Measurements from ENCODE around the gene PTPRC.

Gene PTPRC

DNA sequence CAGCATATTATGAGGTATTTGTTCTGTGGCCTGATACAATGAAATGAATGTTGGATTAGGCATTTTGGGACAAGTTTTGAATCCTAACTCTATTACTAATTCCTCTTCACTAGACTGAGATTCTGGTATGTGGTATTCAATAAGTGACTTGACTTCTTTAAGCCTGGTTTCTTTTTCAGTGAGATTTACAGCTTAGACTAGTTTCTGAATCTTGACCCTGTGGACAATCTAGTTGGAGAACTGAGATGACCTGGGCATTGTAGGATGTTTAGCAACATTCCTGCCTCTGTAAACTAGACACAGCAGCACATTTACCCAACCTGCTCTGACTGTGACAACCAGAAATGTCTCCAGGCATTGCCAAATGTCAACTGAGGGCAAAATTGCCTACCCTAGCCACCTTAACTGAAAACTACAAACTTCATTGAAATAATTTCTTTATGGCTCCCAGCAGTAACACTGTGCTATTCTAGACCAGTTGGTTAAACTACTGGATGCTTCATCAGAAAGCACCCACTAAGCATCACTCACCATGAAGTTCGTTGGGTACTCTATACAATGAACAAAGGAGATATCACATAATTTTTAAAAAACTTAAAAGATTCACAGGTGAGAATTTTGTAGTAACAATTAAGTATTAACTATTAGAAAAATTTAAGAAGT, 16.8 kb downstream of the PTPRC start:
- POLR2A ChIA-PET = no interaction called here
- Histone ChIP-seq H3K4me1 (ENCODE audit: control insufficient read depth, insufficient read depth, low read length) (peaks cover 3% of the 10 kb centered on the region; the same call in 1 of the 2 replicates), H3K9me3 (ENCODE audit: control insufficient read depth, insufficient read depth, low read depth, low read length) (no peaks in the 10 kb centered on the region), H3K4me3 (ENCODE audit: low read depth, low read length) (no peak overlapping the region), H3K36me3 (ENCODE audit: control insufficient read depth in 2 of 2, insufficient read depth in 1 of 2, low read length in 2 of 2) (no peaks in the 10 kb centered on the region), H3K27ac (ENCODE audit: extremely low read depth, low read depth, low read length) (no peak overlapping the region)
- no peak for TF ChIP-seq HOXD13 (CRISPR knock-in tag; IDR thresholded peaks at IDR 0.05; ENCODE audit: borderline replicate concordance)
- TF ChIP-seq GLIS2 (tag by site-specific recombination; IDR thresholded peaks at IDR 0.05) = no peak
- no peak for TF ChIP-seq ZSCAN30 (tag by site-specific recombination; IDR thresholded peaks at IDR 0.05)
- no peak for TF ChIP-seq KLF8 (tag by site-specific recombination; IDR thresholded peaks at IDR 0.05)
- no peak for TF ChIP-seq GFI1B (tag by site-specific recombination; IDR thresholded peaks at IDR 0.05)
- no peak for TF ChIP-seq MEIS1 (CRISPR knock-in tag; IDR thresholded peaks at IDR 0.05; ENCODE audit: borderline replicate concordance)
- TF ChIP-seq ZNF24 (tag by site-specific recombination; IDR thresholded peaks at IDR 0.05) = no peak
- TF ChIP-seq, protein P1, sequence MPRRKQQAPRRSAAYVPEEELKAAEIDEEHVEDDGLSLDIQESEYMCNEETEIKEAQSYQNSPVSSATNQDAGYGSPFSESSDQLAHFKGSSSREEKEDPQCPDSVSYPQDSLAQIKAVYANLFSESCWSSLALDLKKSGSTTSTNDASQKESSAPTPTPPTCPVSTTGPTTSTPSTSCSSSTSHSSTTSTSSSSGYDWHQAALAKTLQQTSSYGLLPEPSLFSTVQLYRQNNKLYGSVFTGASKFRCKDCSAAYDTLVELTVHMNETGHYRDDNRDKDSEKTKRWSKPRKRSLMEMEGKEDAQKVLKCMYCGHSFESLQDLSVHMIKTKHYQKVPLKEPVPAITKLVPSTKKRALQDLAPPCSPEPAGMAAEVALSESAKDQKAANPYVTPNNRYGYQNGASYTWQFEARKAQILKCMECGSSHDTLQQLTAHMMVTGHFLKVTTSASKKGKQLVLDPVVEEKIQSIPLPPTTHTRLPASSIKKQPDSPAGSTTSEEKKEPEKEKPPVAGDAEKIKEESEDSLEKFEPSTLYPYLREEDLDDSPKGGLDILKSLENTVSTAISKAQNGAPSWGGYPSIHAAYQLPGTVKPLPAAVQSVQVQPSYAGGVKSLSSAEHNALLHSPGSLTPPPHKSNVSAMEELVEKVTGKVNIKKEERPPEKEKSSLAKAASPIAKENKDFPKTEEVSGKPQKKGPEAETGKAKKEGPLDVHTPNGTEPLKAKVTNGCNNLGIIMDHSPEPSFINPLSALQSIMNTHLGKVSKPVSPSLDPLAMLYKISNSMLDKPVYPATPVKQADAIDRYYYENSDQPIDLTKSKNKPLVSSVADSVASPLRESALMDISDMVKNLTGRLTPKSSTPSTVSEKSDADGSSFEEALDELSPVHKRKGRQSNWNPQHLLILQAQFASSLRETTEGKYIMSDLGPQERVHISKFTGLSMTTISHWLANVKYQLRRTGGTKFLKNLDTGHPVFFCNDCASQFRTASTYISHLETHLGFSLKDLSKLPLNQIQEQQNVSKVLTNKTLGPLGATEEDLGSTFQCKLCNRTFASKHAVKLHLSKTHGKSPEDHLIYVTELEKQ (tag by site-specific recombination; IDR thresholded peaks at IDR 0.05; ENCODE audit: borderline replicate concordance) = no peak
- no peak for TF ChIP-seq ZNF621 (tag by site-specific recombination; IDR thresholded peaks at IDR 0.05)
- TF ChIP-seq ZNF169 (tag by site-specific recombination; IDR thresholded peaks at IDR 0.05) = no peak
- no peak for TF ChIP-seq ZNF239 (tag by site-specific recombination; IDR thresholded peaks at IDR 0.05)
- no peak for TF ChIP-seq ZNF561 (tag by site-specific recombination; IDR thresholded peaks at IDR 0.05; ENCODE audit: borderline replicate concordance)
- CTCF ChIA-PET = no interaction called here

DNA sequence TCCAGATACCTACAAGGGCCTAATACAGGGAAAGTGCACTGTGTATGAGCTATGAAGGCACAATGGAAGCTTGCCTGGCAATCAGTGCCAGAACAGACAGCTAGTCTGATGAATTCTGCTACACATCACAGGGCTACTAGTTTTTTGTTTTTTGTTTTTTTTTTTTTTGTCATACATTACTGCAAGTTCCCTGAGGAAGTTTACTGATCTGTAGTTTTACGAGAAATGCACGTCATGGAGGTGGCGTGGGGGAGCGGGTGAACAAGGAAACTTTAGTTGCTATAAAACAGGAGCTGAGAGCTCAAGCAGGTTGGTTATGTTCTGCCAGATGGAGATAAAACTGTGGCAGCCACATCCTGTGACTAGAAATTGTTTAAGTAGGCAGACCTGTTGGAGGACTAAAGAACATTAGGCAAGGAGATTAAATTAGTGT, 17.7 kb downstream of the PTPRC start:
- POLR2A ChIA-PET = interaction anchor here (0.7 kb wide), 1 partner anchor 384 kb away, joined by 3 read pairs; no protein-coding TSS in a partner anchor
- no peak for TF ChIP-seq REPIN1 (tag by site-specific recombination; IDR thresholded peaks at IDR 0.05; ENCODE audit: low read depth)
- TF ChIP-seq, protein P2, sequence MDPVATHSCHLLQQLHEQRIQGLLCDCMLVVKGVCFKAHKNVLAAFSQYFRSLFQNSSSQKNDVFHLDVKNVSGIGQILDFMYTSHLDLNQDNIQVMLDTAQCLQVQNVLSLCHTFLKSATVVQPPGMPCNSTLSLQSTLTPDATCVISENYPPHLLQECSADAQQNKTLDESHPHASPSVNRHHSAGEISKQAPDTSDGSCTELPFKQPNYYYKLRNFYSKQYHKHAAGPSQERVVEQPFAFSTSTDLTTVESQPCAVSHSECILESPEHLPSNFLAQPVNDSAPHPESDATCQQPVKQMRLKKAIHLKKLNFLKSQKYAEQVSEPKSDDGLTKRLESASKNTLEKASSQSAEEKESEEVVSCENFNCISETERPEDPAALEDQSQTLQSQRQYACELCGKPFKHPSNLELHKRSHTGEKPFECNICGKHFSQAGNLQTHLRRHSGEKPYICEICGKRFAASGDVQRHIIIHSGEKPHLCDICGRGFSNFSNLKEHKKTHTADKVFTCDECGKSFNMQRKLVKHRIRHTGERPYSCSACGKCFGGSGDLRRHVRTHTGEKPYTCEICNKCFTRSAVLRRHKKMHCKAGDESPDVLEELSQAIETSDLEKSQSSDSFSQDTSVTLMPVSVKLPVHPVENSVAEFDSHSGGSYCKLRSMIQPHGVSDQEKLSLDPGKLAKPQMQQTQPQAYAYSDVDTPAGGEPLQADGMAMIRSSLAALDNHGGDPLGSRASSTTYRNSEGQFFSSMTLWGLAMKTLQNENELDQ (tag by site-specific recombination; IDR thresholded peaks at IDR 0.05; ENCODE audit: low read depth) = no peak
- TF ChIP-seq ZNF510 (tag by site-specific recombination; IDR thresholded peaks at IDR 0.05; ENCODE audit: insufficient replicate concordance) = no peak
- TF ChIP-seq, protein P3, sequence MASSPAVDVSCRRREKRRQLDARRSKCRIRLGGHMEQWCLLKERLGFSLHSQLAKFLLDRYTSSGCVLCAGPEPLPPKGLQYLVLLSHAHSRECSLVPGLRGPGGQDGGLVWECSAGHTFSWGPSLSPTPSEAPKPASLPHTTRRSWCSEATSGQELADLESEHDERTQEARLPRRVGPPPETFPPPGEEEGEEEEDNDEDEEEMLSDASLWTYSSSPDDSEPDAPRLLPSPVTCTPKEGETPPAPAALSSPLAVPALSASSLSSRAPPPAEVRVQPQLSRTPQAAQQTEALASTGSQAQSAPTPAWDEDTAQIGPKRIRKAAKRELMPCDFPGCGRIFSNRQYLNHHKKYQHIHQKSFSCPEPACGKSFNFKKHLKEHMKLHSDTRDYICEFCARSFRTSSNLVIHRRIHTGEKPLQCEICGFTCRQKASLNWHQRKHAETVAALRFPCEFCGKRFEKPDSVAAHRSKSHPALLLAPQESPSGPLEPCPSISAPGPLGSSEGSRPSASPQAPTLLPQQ (tag by site-specific recombination; IDR thresholded peaks at IDR 0.05) = no peak
- no peak for TF ChIP-seq ZNF2 (tag by site-specific recombination; IDR thresholded peaks at IDR 0.05)
- TF ChIP-seq ZNF146 (tag by site-specific recombination; IDR thresholded peaks at IDR 0.05) = no peak
- TF ChIP-seq SP7 (tag by site-specific recombination; IDR thresholded peaks at IDR 0.05) = no peak
- no peak for TF ChIP-seq ZNF544 (tag by site-specific recombination; IDR thresholded peaks at IDR 0.05)
- no peak for TF ChIP-seq SP2 (tag by site-specific recombination; IDR thresholded peaks at IDR 0.05)
- TF ChIP-seq SCRT2 (tag by site-specific recombination; IDR thresholded peaks at IDR 0.05) = peak; percentile 53; the same call in 1 of the 2 replicates
- no peak for TF ChIP-seq ZNF174 (tag by site-specific recombination; IDR thresholded peaks at IDR 0.05)
- TF ChIP-seq, protein P4, sequence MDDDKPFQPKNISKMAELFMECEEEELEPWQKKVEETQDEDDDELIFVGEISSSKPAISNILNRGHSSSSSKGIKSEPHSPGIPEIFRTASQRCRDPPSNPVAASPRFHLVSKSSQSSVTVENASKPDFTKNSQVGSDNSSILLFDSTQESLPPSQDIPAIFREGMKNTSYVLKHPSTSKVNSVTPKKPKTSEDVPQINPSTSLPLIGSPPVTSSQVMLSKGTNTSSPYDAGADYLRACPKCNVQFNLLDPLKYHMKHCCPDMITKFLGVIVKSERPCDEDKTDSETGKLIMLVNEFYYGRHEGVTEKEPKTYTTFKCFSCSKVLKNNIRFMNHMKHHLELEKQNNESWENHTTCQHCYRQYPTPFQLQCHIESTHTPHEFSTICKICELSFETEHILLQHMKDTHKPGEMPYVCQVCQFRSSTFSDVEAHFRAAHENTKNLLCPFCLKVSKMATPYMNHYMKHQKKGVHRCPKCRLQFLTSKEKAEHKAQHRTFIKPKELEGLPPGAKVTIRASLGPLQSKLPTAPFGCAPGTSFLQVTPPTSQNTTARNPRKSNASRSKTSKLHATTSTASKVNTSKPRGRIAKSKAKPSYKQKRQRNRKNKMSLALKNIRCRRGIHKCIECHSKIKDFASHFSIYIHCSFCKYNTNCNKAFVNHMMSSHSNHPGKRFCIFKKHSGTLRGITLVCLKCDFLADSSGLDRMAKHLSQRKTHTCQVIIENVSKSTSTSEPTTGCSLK (tag by site-specific recombination; IDR thresholded peaks at IDR 0.05) = no peak
- TF ChIP-seq ZNF202 (tag by site-specific recombination; IDR thresholded peaks at IDR 0.05; ENCODE audit: borderline replicate concordance) = no peak

More for the DNA sequence above, 17.7 kb downstream of the PTPRC start:
- Histone ChIP-seq H3K4me1 (ENCODE audit: control insufficient read depth, insufficient read depth, low read length) (peaks cover 3% of the 10 kb centered on the region; the same call in 1 of the 2 replicates), H3K4me3 (ENCODE audit: low read depth, low read length) (no peak overlapping the region), H3K9me3 (ENCODE audit: control insufficient read depth, insufficient read depth, low read depth, low read length) (no peaks in the 10 kb centered on the region), H3K27ac (ENCODE audit: extremely low read depth, low read depth, low read length) (no peak overlapping the region), H3K36me3 (ENCODE audit: control insufficient read depth in 2 of 2, insufficient read depth in 1 of 2, low read length in 2 of 2) (no peaks in the 10 kb centered on the region)
- CTCF ChIA-PET = interaction anchor here (0.6 kb wide), 1 partner anchor 645 kb away, joined by 3 read pairs; no protein-coding TSS in a partner anchor
